Duodenal mucosa (tissue), 2 donors: Measurements from ENCODE around the gene METTL16.
"Not testable (repeated sequence)": the region's sequence is repeated elsewhere in the genome, so short reads cannot be mapped to it uniquely, and the experiment has no call there.

ENCODE experiments used
- H3K27ac ChIP-seq: one replicate; pipeline ENCODE4 v1.7.0; 2013; ENCODE audit warnings: low read depth, low read length
- H3K27me3 ChIP-seq, 2 donors: one replicate each; pipeline ENCODE4 v1.7.0; 2013; ENCODE audit warnings: low read length in 2 of 2, control low read depth in 1 of 2; ENCODE audit not compliant: insufficient read depth in 2 of 2, control insufficient read depth in 1 of 2
- H3K36me3 ChIP-seq, 2 donors: one replicate each; pipeline ENCODE4 v1.7.0; 2013; ENCODE audit warnings: low read length in 2 of 2, control low read depth in 1 of 2; ENCODE audit not compliant: insufficient read depth in 2 of 2, control insufficient read depth in 1 of 2
- H3K4me1 ChIP-seq, 2 donors: one replicate each; pipeline ENCODE4 v1.7.0; 2013; ENCODE audit warnings: low read length in 2 of 2, control low read depth in 1 of 2; ENCODE audit not compliant: insufficient read depth in 2 of 2, control insufficient read depth in 1 of 2
- H3K4me3 ChIP-seq, 2 donors: one replicate each; pipeline ENCODE4 v1.7.0; 2013; ENCODE audit warnings: low read length in 2 of 2, low read depth in 1 of 2
- H3K9ac ChIP-seq, 2 donors: one replicate each; pipeline ENCODE4 v1.7.0; 2013; ENCODE audit warnings: low read length in 2 of 2, low read depth in 1 of 2
- H3K9me3 ChIP-seq, 2 donors: one replicate each; pipeline ENCODE4 v1.7.0; 2013; ENCODE audit warnings: low read length in 2 of 2, control low read depth in 1 of 2; ENCODE audit not compliant: control insufficient read depth in 1 of 2

The METTL16 gene

GRCh38 chr17:2503627-2504026 is 8.1 kb downstream of the METTL16 start:
- H3K27ac ChIP-seq = no peak overlapping the region
- no peak overlapping the region for H3K4me3 ChIP-seq
- H3K9me3 ChIP-seq = no peaks in the 10 kb centered on the region
- no peak overlapping the region for H3K9ac ChIP-seq
- H3K4me1 ChIP-seq = peaks cover 2 to 3% of the 10 kb centered on the region in 2 donors
- H3K36me3 ChIP-seq = peaks cover 5 to 29% of the 10 kb centered on the region in 2 donors
- no peaks in the 10 kb centered on the region for H3K27me3 ChIP-seq

- Histone ChIP-seq H3K9me3 (no peaks in the 10 kb centered on the region), H3K27ac (no peak overlapping the region), H3K27me3 (no peaks in the 10 kb centered on the region), H3K9ac (no peak overlapping the region), H3K4me1 (peaks cover 0 to under 1% of the 10 kb centered on the region in 2 donors), H3K36me3 (peaks cover 5 to 30% of the 10 kb centered on the region in 2 donors), H3K4me3 (no peak overlapping the region)
Measured at GRCh38 chr17:2502871-2503580, 8.7 kb downstream of the METTL16 start.

GRCh38 chr17:2500446-2500845 is 11.2 kb downstream of the METTL16 start:
- no peak overlapping the region for H3K27ac ChIP-seq
- peaks cover 5 to 30% of the 10 kb centered on the region in 2 donors for H3K36me3 ChIP-seq
- H3K9me3 ChIP-seq = no peaks in the 10 kb centered on the region
- H3K27me3 ChIP-seq = no peaks in the 10 kb centered on the region
- H3K4me3 ChIP-seq = no peak overlapping the region
- H3K9ac ChIP-seq = no peak overlapping the region
- H3K4me1 ChIP-seq = no peaks in the 10 kb centered on the region

- not testable (repeated sequence) for H3K36me3 ChIP-seq, H3K27ac ChIP-seq, H3K4me3 ChIP-seq, H3K9ac ChIP-seq, H3K27me3 ChIP-seq, H3K9me3 ChIP-seq
- peaks cover 4 to 14% of the 10 kb centered on the region in 2 donors for H3K4me1 ChIP-seq
Measured at GRCh38 chr17:2489286-2489685, 22.4 kb downstream of the METTL16 start.

- H3K9me3 ChIP-seq = no peaks in the 10 kb centered on the region
- H3K4me3 ChIP-seq = no peak overlapping the region
- no peak overlapping the region for H3K9ac ChIP-seq
- no peaks in the 10 kb centered on the region for H3K27me3 ChIP-seq
- peaks cover 6 to 17% of the 10 kb centered on the region in 2 donors for H3K4me1 ChIP-seq
- no peaks in the 10 kb centered on the region for H3K36me3 ChIP-seq
- H3K27ac ChIP-seq = no peak overlapping the region
Measured at GRCh38 chr17:2487306-2487705, 24.4 kb downstream of the METTL16 start.

- H3K27me3 ChIP-seq, H3K9ac ChIP-seq, H3K36me3 ChIP-seq, H3K4me3 ChIP-seq, H3K27ac ChIP-seq, H3K9me3 ChIP-seq: not testable (repeated sequence)
- peaks cover 7 to 21% of the 10 kb centered on the region in 2 donors for H3K4me1 ChIP-seq
Measured at GRCh38 chr17:2486709-2487108, 25.0 kb downstream of the METTL16 start.

GRCh38 chr17:2485970-2486369 is 25.7 kb downstream of the METTL16 start:
- Histone ChIP-seq H3K27ac (no peak overlapping the region), H3K9ac (peak overlapping the region in 1 of 2 donors; percentile 39), H3K4me3 (peak overlapping the region in 1 of 2 donors; percentile 36), H3K4me1 (peaks cover 7 to 21% of the 10 kb centered on the region in 2 donors), H3K27me3 (no peaks in the 10 kb centered on the region), H3K9me3 (no peaks in the 10 kb centered on the region), H3K36me3 (no peaks in the 10 kb centered on the region)

- Histone ChIP-seq H3K4me1 (peaks cover 7 to 21% of the 10 kb centered on the region in 2 donors), H3K9ac (peak overlapping the region in 1 of 2 donors; percentile 39), H3K27me3 (no peaks in the 10 kb centered on the region), H3K27ac (no peak overlapping the region), H3K4me3 (peak overlapping the region in 1 of 2 donors; percentile 36), H3K9me3 (no peaks in the 10 kb centered on the region), H3K36me3 (no peaks in the 10 kb centered on the region)
Measured at GRCh38 chr17:2485543-2485942, 26.1 kb downstream of the METTL16 start.

- Histone ChIP-seq H3K36me3 (no peaks in the 10 kb centered on the region), H3K4me3 (no peak overlapping the region), H3K9me3 (no peaks in the 10 kb centered on the region), H3K27me3 (no peaks in the 10 kb centered on the region), H3K4me1 (peaks cover 7 to 21% of the 10 kb centered on the region in 2 donors), H3K9ac (no peak overlapping the region), H3K27ac (no peak overlapping the region)
Measured at GRCh38 chr17:2484876-2485275, 26.8 kb downstream of the METTL16 start.

GRCh38 chr17:2483084-2483483 is 28.6 kb downstream of the METTL16 start:
- Histone ChIP-seq H3K27me3 (no peaks in the 10 kb centered on the region), H3K36me3 (no peaks in the 10 kb centered on the region), H3K9me3 (no peaks in the 10 kb centered on the region), H3K4me1 (peaks cover 7 to 21% of the 10 kb centered on the region in 2 donors), H3K4me3 (no peak overlapping the region), H3K27ac (no peak overlapping the region), H3K9ac (no peak overlapping the region)
